ENCODE results near the gene CDC34. TPM values are rescaled to one million over a fixed set of nuclear protein-coding genes. Genes with fewer than 3 reads are reported as not detected.
A peak's percentile ranks its signal among the peaks of the same experiment; 100 is the strongest.

Gene CDC34
- total RNA-seq, 2 experiments from 2014 or later = 38.5 to 43.4 TPM

DNA sequence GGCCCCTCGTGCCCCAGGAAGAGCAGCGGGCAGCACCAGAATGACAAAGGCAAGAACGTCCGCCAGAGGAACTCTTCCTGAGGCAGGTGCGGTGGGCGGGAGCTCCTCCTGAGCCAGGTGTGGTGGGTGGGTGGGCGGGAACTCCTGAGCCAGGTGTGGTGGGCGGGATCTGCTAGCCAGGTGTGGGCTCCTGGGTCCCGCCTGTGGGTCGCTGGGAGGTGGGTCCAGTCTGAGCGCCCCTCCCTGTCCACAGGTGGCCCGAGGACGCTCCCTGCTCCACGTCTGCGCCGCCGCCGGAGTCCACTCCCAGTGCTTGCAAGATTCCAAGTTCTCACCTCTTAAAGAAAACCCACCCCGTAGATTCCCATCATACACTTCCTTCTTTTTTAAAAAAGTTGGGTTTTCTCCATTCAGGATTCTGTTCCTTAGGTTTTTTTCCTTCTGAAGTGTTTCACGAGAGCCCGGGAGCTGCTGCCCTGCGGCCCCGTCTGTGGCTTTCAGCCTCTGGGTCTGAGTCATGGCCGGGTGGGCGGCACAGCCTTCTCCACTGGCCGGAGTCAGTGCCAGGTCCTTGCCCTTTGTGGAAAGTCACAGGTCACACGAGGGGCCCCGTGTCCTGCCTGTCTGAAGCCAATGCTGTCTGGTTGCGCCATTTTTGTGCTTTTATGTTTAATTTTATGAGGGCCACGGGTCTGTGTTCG lies 51.1 kb downstream of the CDC34 start:
- ChIA-PET POLR2A (no interaction called here), CTCF (no interaction called here)
- H3K4me1 Mint-ChIP-seq (ENCODE audit: low read depth) = no peaks in the 10 kb centered on the region

DNA sequence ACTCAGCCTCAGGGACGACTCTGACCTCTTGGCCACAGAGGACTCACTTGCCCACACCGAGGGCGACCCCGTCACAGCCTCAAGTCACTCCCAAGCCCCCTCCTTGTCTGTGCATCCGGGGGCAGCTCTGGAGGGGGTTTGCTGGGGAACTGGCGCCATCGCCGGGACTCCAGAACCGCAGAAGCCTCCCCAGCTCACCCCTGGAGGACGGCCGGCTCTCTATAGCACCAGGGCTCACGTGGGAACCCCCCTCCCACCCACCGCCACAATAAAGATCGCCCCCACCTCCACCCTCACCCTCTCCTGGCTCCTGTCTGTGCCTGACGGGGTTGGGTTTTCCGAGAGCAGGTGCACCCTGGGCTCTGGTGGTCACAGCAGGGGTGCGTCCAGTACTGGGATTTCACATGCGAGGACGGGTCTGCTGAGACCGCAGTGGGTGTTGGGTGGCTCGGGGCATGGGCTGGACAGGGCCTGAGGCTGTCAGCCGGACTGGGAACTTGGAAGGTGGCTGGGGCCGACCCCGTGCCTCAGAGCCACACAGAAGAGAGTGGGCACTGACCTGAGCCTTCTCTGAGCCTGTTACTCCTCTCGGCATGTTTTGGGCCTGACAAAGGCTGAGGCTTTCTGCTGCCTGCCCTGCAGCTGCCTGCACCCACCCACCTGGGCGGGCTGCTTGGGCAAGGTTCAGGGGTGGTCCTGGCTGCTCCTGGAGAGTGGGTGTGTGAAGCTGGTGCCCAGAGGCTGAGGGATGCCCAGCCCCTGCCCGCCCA lies 51.8 kb downstream of the CDC34 start:
- ChIA-PET CTCF (interaction anchor here (0.7 to 2.0 kb wide), 6 partner anchors 11 to 150 kb away, joined by 3 to 25 read pairs (median 12); partner anchors contain the start of genes BSG and CDC34), POLR2A (interaction anchor here (0.6 to 1.5 kb wide), 2 partner anchors 11 to 52 kb away, joined by 3 to 6 read pairs; partner anchors contain the start of gene BSG)
- Histone ChIP-seq H3K4me3 (ENCODE audit: low read length) (no peak overlapping the region), H3K36me3 (ENCODE audit: insufficient read depth, low read length) (peaks cover 41% of the 10 kb centered on the region), H3K4me1 (ENCODE audit: insufficient read depth, low read length) (peaks cover 13% of the 10 kb centered on the region), H3K27ac (ENCODE audit: low read depth in 1 of 2, low read length in 2 of 2) (no peak overlapping the region), H3K9me3 (ENCODE audit: control insufficient read depth in 1 of 2, insufficient read depth in 1 of 2, low read length in 2 of 2) (peaks cover 0 to 10% of the 10 kb centered on the region in 2 experiments), H3K27me3 (ENCODE audit: control insufficient read depth in 1 of 2, insufficient read depth in 2 of 2, low read length in 2 of 2) (peaks cover 4 to 6% of the 10 kb centered on the region in 2 experiments)
- peaks cover 10% of the 10 kb centered on the region for H3K27me3 Mint-ChIP-seq
- intact Hi-C loops (cut with DNase I, micrococcal nuclease) = no loop called here
- DNase-seq = peak in 1 of 14 experiments; percentile 37
- TF ChIP-seq, protein P1, sequence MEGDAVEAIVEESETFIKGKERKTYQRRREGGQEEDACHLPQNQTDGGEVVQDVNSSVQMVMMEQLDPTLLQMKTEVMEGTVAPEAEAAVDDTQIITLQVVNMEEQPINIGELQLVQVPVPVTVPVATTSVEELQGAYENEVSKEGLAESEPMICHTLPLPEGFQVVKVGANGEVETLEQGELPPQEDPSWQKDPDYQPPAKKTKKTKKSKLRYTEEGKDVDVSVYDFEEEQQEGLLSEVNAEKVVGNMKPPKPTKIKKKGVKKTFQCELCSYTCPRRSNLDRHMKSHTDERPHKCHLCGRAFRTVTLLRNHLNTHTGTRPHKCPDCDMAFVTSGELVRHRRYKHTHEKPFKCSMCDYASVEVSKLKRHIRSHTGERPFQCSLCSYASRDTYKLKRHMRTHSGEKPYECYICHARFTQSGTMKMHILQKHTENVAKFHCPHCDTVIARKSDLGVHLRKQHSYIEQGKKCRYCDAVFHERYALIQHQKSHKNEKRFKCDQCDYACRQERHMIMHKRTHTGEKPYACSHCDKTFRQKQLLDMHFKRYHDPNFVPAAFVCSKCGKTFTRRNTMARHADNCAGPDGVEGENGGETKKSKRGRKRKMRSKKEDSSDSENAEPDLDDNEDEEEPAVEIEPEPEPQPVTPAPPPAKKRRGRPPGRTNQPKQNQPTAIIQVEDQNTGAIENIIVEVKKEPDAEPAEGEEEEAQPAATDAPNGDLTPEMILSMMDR (IDR thresholded peaks at IDR 0.05) = no peak
- no peak for ATAC-seq (ENCODE audit: poor library complexity)
- no peak overlapping the region for H3K27ac Mint-ChIP-seq
- H3K36me3 Mint-ChIP-seq (ENCODE audit: low read depth) = peaks cover 4% of the 10 kb centered on the region
- no peak overlapping the region for H3K4me3 Mint-ChIP-seq
- H3K9me3 Mint-ChIP-seq = no peaks in the 10 kb centered on the region
- peaks cover 5% of the 10 kb centered on the region for H3K4me1 Mint-ChIP-seq (ENCODE audit: low read depth)

More for the DNA sequence above, 51.1 kb downstream of the CDC34 start:
- TF ChIP-seq, protein P1 (IDR thresholded peaks at IDR 0.05) = no peak
- H3K27ac Mint-ChIP-seq = no peak overlapping the region
- DNase-seq = peak in 1 of 14 experiments; percentile 34
- no peak for ATAC-seq (ENCODE audit: poor library complexity)
- Histone ChIP-seq H3K36me3 (ENCODE audit: insufficient read depth, low read length) (peaks cover 44% of the 10 kb centered on the region), H3K4me1 (ENCODE audit: insufficient read depth, low read length) (peaks cover 6% of the 10 kb centered on the region), H3K4me3 (ENCODE audit: low read length) (no peak overlapping the region), H3K27me3 (ENCODE audit: control insufficient read depth in 1 of 2, insufficient read depth in 2 of 2, low read length in 2 of 2) (no peaks in the 10 kb centered on the region), H3K9me3 (ENCODE audit: control insufficient read depth in 1 of 2, insufficient read depth in 1 of 2, low read length in 2 of 2) (peaks cover 0 to 3% of the 10 kb centered on the region in 2 experiments), H3K27ac (ENCODE audit: low read depth in 1 of 2, low read length in 2 of 2) (no peak overlapping the region)
- H3K36me3 Mint-ChIP-seq (ENCODE audit: low read depth) = peaks cover 4% of the 10 kb centered on the region
- intact Hi-C loops (cut with DNase I, micrococcal nuclease) = no loop called here
- H3K4me3 Mint-ChIP-seq = no peak overlapping the region
- H3K9me3 Mint-ChIP-seq = no peaks in the 10 kb centered on the region
- H3K27me3 Mint-ChIP-seq = peaks cover 4% of the 10 kb centered on the region

DNA sequence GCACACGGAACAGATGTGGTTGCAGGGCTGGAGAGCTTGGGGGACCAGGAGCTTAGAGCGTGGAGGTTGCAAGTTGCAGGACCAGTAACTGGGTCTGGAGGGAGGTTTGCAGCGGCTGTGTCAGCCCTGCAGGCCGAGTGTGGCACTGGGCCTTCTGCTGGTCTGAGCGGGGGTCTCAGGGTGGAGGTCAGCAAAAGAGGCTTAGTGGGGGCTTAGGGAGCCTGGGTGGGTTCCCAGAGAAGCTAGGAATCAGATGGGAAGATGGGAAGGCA lies 52.3 kb downstream of the CDC34 start:
- TF ChIP-seq, protein P1 (IDR thresholded peaks at IDR 0.05) = no peak

More for the DNA sequence above, 52.3 kb downstream of the CDC34 start:
- Mint-ChIP-seq H3K4me3 (no peak overlapping the region), H3K27me3 (peaks cover 15% of the 10 kb centered on the region), H3K4me1 (ENCODE audit: low read depth) (peaks cover 5% of the 10 kb centered on the region), H3K27ac (no peak overlapping the region), H3K9me3 (no peaks in the 10 kb centered on the region), H3K36me3 (ENCODE audit: low read depth) (peaks cover 4% of the 10 kb centered on the region)
- intact Hi-C loops (cut with DNase I, micrococcal nuclease) = loop anchor here (1.0 kb wide), 1 partner anchor 150 kb away; no protein-coding TSS in a partner anchor
- peaks cover 18% of the 10 kb centered on the region for H3K4me1 ChIP-seq (ENCODE audit: insufficient read depth, low read length)
- ChIA-PET POLR2A (interaction anchor here (0.6 to 1.5 kb wide), 3 partner anchors 12 to 53 kb away, joined by 3 to 6 read pairs (median 3); partner anchors contain the start of gene BSG), CTCF (interaction anchor here (0.5 to 2.0 kb wide), 25 partner anchors 7 to 365 kb away, joined by 3 to 25 read pairs (median 3); partner anchors contain the start of genes BSG, CDC34, PALM and RNF126)
- no peak for DNase-seq
- H3K36me3 ChIP-seq (ENCODE audit: insufficient read depth, low read length) = peaks cover 40% of the 10 kb centered on the region
- H3K4me3 ChIP-seq (ENCODE audit: low read length) = no peak overlapping the region
- peaks cover 0 to 15% of the 10 kb centered on the region in 2 experiments for H3K9me3 ChIP-seq (ENCODE audit: control insufficient read depth in 1 of 2, insufficient read depth in 1 of 2, low read length in 2 of 2)
- H3K27ac ChIP-seq (ENCODE audit: low read depth in 1 of 2, low read length in 2 of 2) = no peak overlapping the region
- peaks cover 9 to 11% of the 10 kb centered on the region in 2 experiments for H3K27me3 ChIP-seq (ENCODE audit: control insufficient read depth in 1 of 2, insufficient read depth in 2 of 2, low read length in 2 of 2)
- no peak for ATAC-seq (ENCODE audit: poor library complexity)
